ENCODE measurements around the gene INCENP. TPM values are rescaled to one million over a fixed set of nuclear protein-coding genes. Genes with fewer than 3 reads are reported as not detected.

The INCENP gene
- total RNA-seq, 1 experiment from 2014 or later: 154 TPM

GRCh38 chr11:62119569-62119968 lies 4.2 kb upstream of the INCENP start:
- peaks cover 6% of the 10 kb centered on the region; the same call in 1 of the 2 replicates for H3K4me1 ChIP-seq (replicated peaks; ENCODE audit: insufficient read depth)
- no peaks in the 10 kb centered on the region for H3K36me3 ChIP-seq (ENCODE audit: low read depth)
- TF ChIP-seq, protein P1, sequence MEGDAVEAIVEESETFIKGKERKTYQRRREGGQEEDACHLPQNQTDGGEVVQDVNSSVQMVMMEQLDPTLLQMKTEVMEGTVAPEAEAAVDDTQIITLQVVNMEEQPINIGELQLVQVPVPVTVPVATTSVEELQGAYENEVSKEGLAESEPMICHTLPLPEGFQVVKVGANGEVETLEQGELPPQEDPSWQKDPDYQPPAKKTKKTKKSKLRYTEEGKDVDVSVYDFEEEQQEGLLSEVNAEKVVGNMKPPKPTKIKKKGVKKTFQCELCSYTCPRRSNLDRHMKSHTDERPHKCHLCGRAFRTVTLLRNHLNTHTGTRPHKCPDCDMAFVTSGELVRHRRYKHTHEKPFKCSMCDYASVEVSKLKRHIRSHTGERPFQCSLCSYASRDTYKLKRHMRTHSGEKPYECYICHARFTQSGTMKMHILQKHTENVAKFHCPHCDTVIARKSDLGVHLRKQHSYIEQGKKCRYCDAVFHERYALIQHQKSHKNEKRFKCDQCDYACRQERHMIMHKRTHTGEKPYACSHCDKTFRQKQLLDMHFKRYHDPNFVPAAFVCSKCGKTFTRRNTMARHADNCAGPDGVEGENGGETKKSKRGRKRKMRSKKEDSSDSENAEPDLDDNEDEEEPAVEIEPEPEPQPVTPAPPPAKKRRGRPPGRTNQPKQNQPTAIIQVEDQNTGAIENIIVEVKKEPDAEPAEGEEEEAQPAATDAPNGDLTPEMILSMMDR (conservative IDR thresholded peaks at IDR 0.05): no peak
- TF ChIP-seq EZH2 (IDR thresholded peaks at IDR 0.05; ENCODE audit: low read depth): no peak
- ChIA-PET POLR2A (ENCODE audit: unreplicated experiment) (no interaction called here), CTCF (no interaction called here)
- H3F3A ChIP-seq (ENCODE audit: insufficient read depth, low read depth): no peaks in the 10 kb centered on the region; the same call in 1 of the 2 replicates
- intact Hi-C loops (cut with micrococcal nuclease; ENCODE audit: unreplicated experiment): no loop called here
- H3K27ac ChIP-seq: no peak overlapping the region
- no peak overlapping the region for H2AFZ ChIP-seq
- 0 out of 2 replicates have a peak, but pooled peaks cover 9% of the 10 kb centered on the region for H3K9me3 ChIP-seq (ENCODE audit: insufficient read depth, low read depth)
- H3K4me3 ChIP-seq: no peak overlapping the region
- no peaks in the 10 kb centered on the region for H3K9me2 ChIP-seq (ENCODE audit: insufficient read depth)
- no peak overlapping the region for H3K4me2 ChIP-seq
- H4K20me1 ChIP-seq (ENCODE audit: insufficient read depth): no peaks in the 10 kb centered on the region
- BruUV-seq (replicated peaks): no TSS peak
- no peaks in the 10 kb centered on the region for H3K27me3 ChIP-seq (ENCODE audit: insufficient read depth, low read depth)
- no peak for DNase-seq
- H3K79me2 ChIP-seq (ENCODE audit: low read depth): peaks cover 8% of the 10 kb centered on the region

DNA sequence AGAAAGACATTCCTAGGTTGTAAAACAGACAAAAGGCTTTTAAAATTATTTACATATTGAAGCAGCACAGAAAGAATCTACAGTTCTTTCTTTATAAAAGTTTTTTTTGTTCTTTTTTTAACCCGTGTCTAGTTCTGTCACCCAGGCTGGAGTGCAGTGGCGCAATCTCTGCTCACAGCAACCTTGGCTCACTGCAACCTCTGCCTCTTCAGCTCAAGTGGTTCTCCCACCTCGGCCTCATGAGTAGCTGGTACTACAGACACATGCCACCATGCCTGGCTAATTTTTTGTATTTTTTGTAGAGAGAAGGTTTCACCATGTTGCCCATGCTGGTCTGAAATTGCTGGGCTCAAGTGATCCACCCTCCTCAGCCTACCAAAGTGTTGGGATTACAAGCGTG lies 3.8 kb upstream of the INCENP start:
- no peak overlapping the region for H3K27ac ChIP-seq
- ChIA-PET POLR2A (ENCODE audit: unreplicated experiment) (no interaction called here), CTCF (no interaction called here)
- no peaks in the 10 kb centered on the region for H3K27me3 ChIP-seq (ENCODE audit: insufficient read depth, low read depth)
- H3K4me3 ChIP-seq: no peak overlapping the region
- H3K36me3 ChIP-seq (ENCODE audit: low read depth): no peaks in the 10 kb centered on the region
- no peak overlapping the region for H3K4me2 ChIP-seq
- 0 out of 2 replicates have a peak, but pooled peaks cover 9% of the 10 kb centered on the region for H3K9me3 ChIP-seq (ENCODE audit: insufficient read depth, low read depth)
- H2AFZ ChIP-seq: no peak overlapping the region
- no peaks in the 10 kb centered on the region for H3K9me2 ChIP-seq (ENCODE audit: insufficient read depth)
- DNase-seq: no peak
- no peak for TF ChIP-seq EZH2 (IDR thresholded peaks at IDR 0.05; ENCODE audit: low read depth)
- TF ChIP-seq, protein P1 (conservative IDR thresholded peaks at IDR 0.05): no peak
- no TSS peak for BruUV-seq (replicated peaks)
- peaks cover 8% of the 10 kb centered on the region for H3K4me1 ChIP-seq (replicated peaks; ENCODE audit: insufficient read depth)
- intact Hi-C loops (cut with micrococcal nuclease; ENCODE audit: unreplicated experiment): loop anchor here (5.0 kb wide), 1 partner anchor 328 kb away; the partner anchor contains the start of genes FEN1 and TMEM258
- H3F3A ChIP-seq (ENCODE audit: insufficient read depth, low read depth): no peaks in the 10 kb centered on the region; the same call in 1 of the 2 replicates
- peaks cover 12% of the 10 kb centered on the region for H3K79me2 ChIP-seq (ENCODE audit: low read depth)
- 0 out of 2 replicates have a peak, but pooled peaks cover 3% of the 10 kb centered on the region for H4K20me1 ChIP-seq (ENCODE audit: insufficient read depth)

DNA sequence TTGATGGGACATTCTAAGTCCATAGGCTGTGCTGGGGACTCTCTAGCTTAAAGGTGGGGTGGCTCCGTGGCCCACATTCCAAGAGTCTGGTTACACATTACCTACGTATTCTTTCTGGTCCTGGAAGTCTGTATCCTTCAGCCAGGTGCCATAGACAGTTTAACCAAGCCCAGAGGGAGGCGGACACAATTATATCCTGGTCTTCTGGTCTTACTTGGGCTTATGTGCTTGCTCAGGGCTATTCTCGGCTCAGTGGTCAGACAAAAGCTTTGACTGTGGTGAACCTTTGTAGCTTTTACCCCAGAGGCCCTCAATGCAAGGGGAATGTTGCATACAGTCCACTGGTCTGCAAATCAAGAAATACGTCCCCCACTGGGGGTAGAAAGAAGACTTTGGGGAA lies 3.4 kb upstream of the INCENP start:
- intact Hi-C loops (cut with micrococcal nuclease; ENCODE audit: unreplicated experiment): loop anchor here (5.0 kb wide), 1 partner anchor 328 kb away; the partner anchor contains the start of genes FEN1 and TMEM258
- Histone ChIP-seq H3K36me3 (ENCODE audit: low read depth) (no peaks in the 10 kb centered on the region), H3K79me2 (ENCODE audit: low read depth) (peaks cover 16% of the 10 kb centered on the region), H3F3A (ENCODE audit: insufficient read depth, low read depth) (no peaks in the 10 kb centered on the region; the same call in 1 of the 2 replicates), H3K4me3 (no peak overlapping the region), H3K27me3 (ENCODE audit: insufficient read depth, low read depth) (no peaks in the 10 kb centered on the region), H3K9me2 (ENCODE audit: insufficient read depth) (no peaks in the 10 kb centered on the region), H2AFZ (no peak overlapping the region), H3K9me3 (ENCODE audit: insufficient read depth, low read depth) (0 out of 2 replicates have a peak, but pooled peaks cover 9% of the 10 kb centered on the region), H3K4me2 (no peak overlapping the region), H4K20me1 (ENCODE audit: insufficient read depth) (peaks cover 7% of the 10 kb centered on the region), H3K27ac (no peak overlapping the region), H3K4me1 (replicated peaks; ENCODE audit: insufficient read depth) (peaks cover 12% of the 10 kb centered on the region)
- ChIA-PET CTCF (no interaction called here), POLR2A (ENCODE audit: unreplicated experiment) (no interaction called here)
- no TSS peak for BruUV-seq (replicated peaks)
- no peak for DNase-seq
- TF ChIP-seq, protein P1 (conservative IDR thresholded peaks at IDR 0.05): no peak
- no peak for TF ChIP-seq EZH2 (IDR thresholded peaks at IDR 0.05; ENCODE audit: low read depth)

Data from PC-9 (cell line).